Stimulated activated CD4-positive, alpha-beta T cell treated with anti-CD3 and anti-CD28 coated beads, TNF-alpha, amount 100 ng/mL, for 4 hours (primary cell): ENCODE data around the gene CD36.

Experiments
- DNase-seq, 3 experiments: peaks; one replicate each; pipeline ENCODE4 v3.0.0-alpha.2; 2020; ENCODE audit warnings: low read depth in 3 of 3

The CD36 gene

GRCh38 chr7:80637911-80638765 is at the start of gene CD36:
TSS of gene CD36 (plus strand) at chr7:80638642. CDS start at chr7:80646741, 8,099 bp downstream.
- no peak for DNase-seq

- no peak for DNase-seq
Measured at GRCh38 chr7:80589631-80590030, 48.8 kb upstream of the CD36 start.

GRCh38 chr7:80591654-80592053 is 46.8 kb upstream of the CD36 start:
- no peak for DNase-seq

- DNase-seq = no peak
Measured at GRCh38 chr7:80593869-80594586, 44.4 kb upstream of the CD36 start.

GRCh38 chr7:80596933-80597517 is 41.4 kb upstream of the CD36 start:
- no peak for DNase-seq

GRCh38 chr7:80597875-80598274 is 40.6 kb upstream of the CD36 start:
- no peak for DNase-seq

- DNase-seq = no peak
Measured at GRCh38 chr7:80600046-80600445, 38.4 kb upstream of the CD36 start.

GRCh38 chr7:80601999-80602398 is 36.4 kb upstream of the CD36 start:
- DNase-seq = no peak

GRCh38 chr7:80603940-80604339 is 34.5 kb upstream of the CD36 start:
- no peak for DNase-seq

GRCh38 chr7:80604436-80604835 is 34.0 kb upstream of the CD36 start:
- no peak for DNase-seq

GRCh38 chr7:80607136-80607535 is 31.3 kb upstream of the CD36 start:
- DNase-seq = no peak

- no peak for DNase-seq
Measured at GRCh38 chr7:80608336-80608735, 30.1 kb upstream of the CD36 start.

- DNase-seq = no peak
Measured at GRCh38 chr7:80609751-80610150, 28.7 kb upstream of the CD36 start.

GRCh38 chr7:80611353-80611752 is 27.1 kb upstream of the CD36 start:
- DNase-seq = no peak

GRCh38 chr7:80611779-80612178 is 26.7 kb upstream of the CD36 start:
- DNase-seq = no peak

- DNase-seq = no peak
Measured at GRCh38 chr7:80612880-80613279, 25.6 kb upstream of the CD36 start.

GRCh38 chr7:80613519-80613918 is 24.9 kb upstream of the CD36 start:
- DNase-seq = no peak

- no peak for DNase-seq
Measured at GRCh38 chr7:80614851-80615271, 23.6 kb upstream of the CD36 start.

- DNase-seq = no peak
Measured at GRCh38 chr7:80618096-80618495, 20.3 kb upstream of the CD36 start.

- no peak for DNase-seq
Measured at GRCh38 chr7:80619741-80620140, 18.7 kb upstream of the CD36 start.

GRCh38 chr7:80622541-80622940 is 15.9 kb upstream of the CD36 start:
- no peak for DNase-seq

GRCh38 chr7:80623503-80624252 is 14.8 kb upstream of the CD36 start:
- DNase-seq = no peak
